ENCODE data around the gene RXFP2. TPM values are rescaled to one million over a fixed set of nuclear protein-coding genes. Genes with fewer than 3 reads are reported as not detected.

Gene RXFP2
- total and polyA plus RNA-seq, 9 of the 15 experiments (the other 6 are each of a cell fraction or from before 2014, with no cell fraction given): not detected

GRCh38 chr13:31742097-31742734, 2.9 kb downstream of the RXFP2 start:
- Histone ChIP-seq H3K9me3 (replicated peaks; ENCODE audit: control insufficient read depth, insufficient read depth, low read depth, low read length) (no peaks in the 10 kb centered on the region), H3K27ac (ENCODE audit: extremely low read depth, low read depth, low read length) (no peak overlapping the region), H3K9me1 (ENCODE audit: control insufficient read depth, insufficient read depth, low read length) (no peaks in the 10 kb centered on the region), H3K27me3 (ENCODE audit: control insufficient read depth in 2 of 2, insufficient read depth in 2 of 2, low read length in 2 of 2) (no peaks in the 10 kb centered on the region; a peak in 1 of 5 replicates), H3K79me2 (ENCODE audit: control insufficient read depth, insufficient read depth, low read length) (no peaks in the 10 kb centered on the region), H3K9ac (ENCODE audit: insufficient read depth in 1 of 2, low read depth in 2 of 2, low read length in 2 of 2) (no peak overlapping the region), H3K4me2 (ENCODE audit: insufficient read depth, low read length) (no peak overlapping the region), H2AFZ (ENCODE audit: low read depth, low read length) (no peak overlapping the region), H3K4me1 (replicated peaks in 1 of 2; ENCODE audit: control insufficient read depth in 2 of 2, insufficient read depth in 2 of 2, low read length in 2 of 2) (no peaks in the 10 kb centered on the region), H3K4me3 (no peak overlapping the region), H3K36me3 (ENCODE audit: control insufficient read depth, insufficient read depth, low read length) (no peaks in the 10 kb centered on the region), H4K20me1 (replicated peaks; ENCODE audit: control insufficient read depth, insufficient read depth, low read length) (no peaks in the 10 kb centered on the region)
- CTCF ChIA-PET (ENCODE audit: low intra/inter-chr PET ratio): interaction anchor here (1.0 to 1.9 kb wide), 3 partner anchors 310 to 568 kb away, joined by 3 to 8 read pairs (median 3); no protein-coding TSS in a partner anchor
- WGBS (ENCODE audit: insufficient coverage, low coverage, missing lambda C conversion rate): 1% methylated on average over 6 of the region's 7 CpGs
- peak; percentile 53 to 68 (median 54) for DNase-seq (ENCODE audit: extremely low read depth in 1 of 4, low spot score in 3 of 4)
- BruUV-seq (replicated peaks): no TSS peak
- POLR2A ChIA-PET: no interaction called here
- peak; percentile 90 for ATAC-seq
- intact Hi-C loops (cut with micrococcal nuclease) (loop anchor here (1.0 to 5.0 kb wide), 3 partner anchors 85 to 311 kb away; no protein-coding TSS in a partner anchor), in situ Hi-C loops (cut with MboI) (loop anchor here (25.0 kb wide), 1 partner anchor 505 kb away; no protein-coding TSS in a partner anchor)
- FAIRE-seq: peak; percentile 94
- 0 out of 2 replicates have a peak, but pooled peaks have one; percentile 47 for TF ChIP-seq HMBOX1 (IDR thresholded peaks at IDR 0.05)
- no peak for TF ChIP-seq ZC3H11A (IDR thresholded peaks at IDR 0.05; ENCODE audit: low read depth, low read length)
- no peak for TF ChIP-seq U2AF2 (optimal IDR thresholded peaks at IDR 0.05; ENCODE audit: low read depth, low read length)
- peak; percentile 49; the same call in 1 of the 2 replicates for TF ChIP-seq REST (IDR thresholded peaks at IDR 0.05; ENCODE audit: borderline replicate concordance)
- TF ChIP-seq REST (CRISPR knock-in tag; IDR thresholded peaks at IDR 0.05; ENCODE audit: low read depth): no peak

Data from K562 (cell line).